Parathyroid adenoma (tissue), 2 donors: ENCODE results near the gene B3GAT1.

ENCODE experiments used
- H2AFZ ChIP-seq: fragments of 300-600 bp; sonication (generic); one replicate; pipeline ENCODE4 v1.7.0; 2017; ENCODE audit warnings: antibody characterized with exemption, mild to moderate bottlenecking
- H3K27ac ChIP-seq: fragments of 300-600 bp; sonication (generic); one replicate; pipeline ENCODE4 v1.7.0; 2017
- H3K27me3 ChIP-seq: fragments of 300-600 bp; sonication (generic); one replicate; pipeline ENCODE4 v1.7.0; 2017; ENCODE audit warnings: low read length; ENCODE audit not compliant: control insufficient read depth, insufficient read depth
- H3K36me3 ChIP-seq: fragments of 300-600 bp; sonication (generic); one replicate; pipeline ENCODE4 v1.7.0; 2017; ENCODE audit warnings: low read length; ENCODE audit not compliant: control insufficient read depth, insufficient read depth
- H3K4me1 ChIP-seq: fragments of 300-600 bp; sonication (generic); one replicate; pipeline ENCODE4 v1.7.0; 2017; ENCODE audit warnings: control low read depth
- H3K4me2 ChIP-seq: fragments of 300-600 bp; sonication (generic); one replicate; pipeline ENCODE4 v1.7.0; 2017; ENCODE audit warnings: low read length
- H3K4me3 ChIP-seq: fragments of 300-600 bp; sonication (generic); one replicate; pipeline ENCODE4 v1.7.0; 2017; ENCODE audit warnings: low read depth, low read length
- H3K79me2 ChIP-seq: fragments of 300-600 bp; sonication (generic); one replicate; pipeline ENCODE4 v1.7.0; 2017; ENCODE audit warnings: control low read depth
- H3K9ac ChIP-seq: fragments of 300-600 bp; sonication (generic); one replicate; pipeline ENCODE4 v1.7.0; 2017; ENCODE audit warnings: mild to moderate bottlenecking
- H3K9me3 ChIP-seq: fragments of 300-600 bp; sonication (generic); one replicate; pipeline ENCODE4 v1.7.0; 2017; ENCODE audit warnings: low read length; ENCODE audit not compliant: control insufficient read depth
- TF ChIP-seq, protein P1 (sequence below): fragments of 300-600 bp; sonication (generic); IDR thresholded peaks from one replicate; pipeline ENCODE4 v1.7.0; 2017; ENCODE audit warnings: antibody characterized with exemption, mild to moderate bottlenecking
- donor health status: primary hyperparathyroidism.

Gene B3GAT1

GRCh38 chr11:134334796-134335571, 77.1 kb downstream of the B3GAT1 start:
- Histone ChIP-seq H3K9ac (no peak overlapping the region), H3K27me3 (no peaks in the 10 kb centered on the region), H2AFZ (no peak overlapping the region), H3K4me1 (no peaks in the 10 kb centered on the region), H3K4me2 (no peak overlapping the region), H3K36me3 (no peaks in the 10 kb centered on the region), H3K79me2 (no peaks in the 10 kb centered on the region), H3K4me3 (no peak overlapping the region), H3K27ac (no peak overlapping the region), H3K9me3 (no peaks in the 10 kb centered on the region)
- TF ChIP-seq, protein P1, sequence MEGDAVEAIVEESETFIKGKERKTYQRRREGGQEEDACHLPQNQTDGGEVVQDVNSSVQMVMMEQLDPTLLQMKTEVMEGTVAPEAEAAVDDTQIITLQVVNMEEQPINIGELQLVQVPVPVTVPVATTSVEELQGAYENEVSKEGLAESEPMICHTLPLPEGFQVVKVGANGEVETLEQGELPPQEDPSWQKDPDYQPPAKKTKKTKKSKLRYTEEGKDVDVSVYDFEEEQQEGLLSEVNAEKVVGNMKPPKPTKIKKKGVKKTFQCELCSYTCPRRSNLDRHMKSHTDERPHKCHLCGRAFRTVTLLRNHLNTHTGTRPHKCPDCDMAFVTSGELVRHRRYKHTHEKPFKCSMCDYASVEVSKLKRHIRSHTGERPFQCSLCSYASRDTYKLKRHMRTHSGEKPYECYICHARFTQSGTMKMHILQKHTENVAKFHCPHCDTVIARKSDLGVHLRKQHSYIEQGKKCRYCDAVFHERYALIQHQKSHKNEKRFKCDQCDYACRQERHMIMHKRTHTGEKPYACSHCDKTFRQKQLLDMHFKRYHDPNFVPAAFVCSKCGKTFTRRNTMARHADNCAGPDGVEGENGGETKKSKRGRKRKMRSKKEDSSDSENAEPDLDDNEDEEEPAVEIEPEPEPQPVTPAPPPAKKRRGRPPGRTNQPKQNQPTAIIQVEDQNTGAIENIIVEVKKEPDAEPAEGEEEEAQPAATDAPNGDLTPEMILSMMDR, result no peak

- TF ChIP-seq, protein P1, result no peak
- Histone ChIP-seq H3K4me2 (no peak overlapping the region), H3K36me3 (no peaks in the 10 kb centered on the region), H3K9ac (no peak overlapping the region), H3K4me1 (no peaks in the 10 kb centered on the region), H3K4me3 (no peak overlapping the region), H3K79me2 (no peaks in the 10 kb centered on the region), H3K9me3 (no peaks in the 10 kb centered on the region), H3K27me3 (no peaks in the 10 kb centered on the region), H3K27ac (no peak overlapping the region), H2AFZ (no peak overlapping the region)
Observed at GRCh38 chr11:134333946-134334345, 78.1 kb downstream of the B3GAT1 start.

DNA sequence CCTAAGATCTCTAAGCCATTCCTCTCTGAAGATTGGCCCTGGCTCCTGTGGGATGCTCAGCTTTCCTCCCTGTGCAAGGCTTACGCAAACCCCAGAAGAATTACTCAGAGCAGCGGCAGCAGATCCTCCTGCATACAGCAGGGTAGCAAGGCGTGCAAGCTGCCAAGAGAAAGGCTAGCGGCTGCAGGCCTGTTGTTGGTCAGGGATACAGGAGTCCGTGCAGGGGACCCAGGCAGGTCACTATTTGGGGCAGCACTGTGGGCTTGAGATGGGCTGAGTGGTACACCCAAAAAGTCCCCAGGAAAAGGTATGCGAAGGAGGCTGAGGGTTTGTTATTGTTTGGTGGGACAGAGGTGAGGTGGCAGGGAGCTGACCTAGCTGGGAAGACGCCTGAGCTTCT, 78.7 kb downstream of the B3GAT1 start:
- Histone ChIP-seq H3K4me3 (no peak overlapping the region), H3K27me3 (no peaks in the 10 kb centered on the region), H3K4me2 (no peak overlapping the region), H3K9me3 (no peaks in the 10 kb centered on the region), H3K4me1 (no peaks in the 10 kb centered on the region), H2AFZ (no peak overlapping the region), H3K9ac (no peak overlapping the region), H3K36me3 (no peaks in the 10 kb centered on the region), H3K27ac (no peak overlapping the region), H3K79me2 (no peaks in the 10 kb centered on the region)
- TF ChIP-seq, protein P1, result no peak

- H3K9me3 ChIP-seq, result no peaks in the 10 kb centered on the region
- no peak overlapping the region for H3K27ac ChIP-seq
- no peaks in the 10 kb centered on the region for H3K79me2 ChIP-seq
- no peaks in the 10 kb centered on the region for H3K27me3 ChIP-seq
- H2AFZ ChIP-seq, result peak overlapping the region; percentile 90
- H3K36me3 ChIP-seq, result no peaks in the 10 kb centered on the region
- H3K4me1 ChIP-seq, result no peaks in the 10 kb centered on the region
- peak overlapping the region; percentile 47 for H3K4me3 ChIP-seq
- no peak overlapping the region for H3K9ac ChIP-seq
- TF ChIP-seq, protein P1, result no peak
- H3K4me2 ChIP-seq, result peak overlapping the region; percentile 68
Observed at GRCh38 chr11:134332782-134333181, 79.3 kb downstream of the B3GAT1 start.

GRCh38 chr11:134332189-134332631, 79.8 kb downstream of the B3GAT1 start:
- H3K4me2 ChIP-seq, result peak overlapping the region; percentile 68
- no peak overlapping the region for H3K27ac ChIP-seq
- no peaks in the 10 kb centered on the region for H3K36me3 ChIP-seq
- peak overlapping the region; percentile 47 for H3K4me3 ChIP-seq
- no peaks in the 10 kb centered on the region for H3K9me3 ChIP-seq
- H3K27me3 ChIP-seq, result no peaks in the 10 kb centered on the region
- H3K79me2 ChIP-seq, result no peaks in the 10 kb centered on the region
- H2AFZ ChIP-seq, result peak overlapping the region; percentile 90
- H3K4me1 ChIP-seq, result no peaks in the 10 kb centered on the region
- TF ChIP-seq, protein P1, result no peak
- no peak overlapping the region for H3K9ac ChIP-seq
